Measurements from ENCODE around the gene BPIFB3.
"Not testable (repeated sequence)": the region's sequence is repeated elsewhere in the genome, so short reads cannot be mapped to it uniquely, and the experiment has no call there.

The BPIFB3 gene

DNA sequence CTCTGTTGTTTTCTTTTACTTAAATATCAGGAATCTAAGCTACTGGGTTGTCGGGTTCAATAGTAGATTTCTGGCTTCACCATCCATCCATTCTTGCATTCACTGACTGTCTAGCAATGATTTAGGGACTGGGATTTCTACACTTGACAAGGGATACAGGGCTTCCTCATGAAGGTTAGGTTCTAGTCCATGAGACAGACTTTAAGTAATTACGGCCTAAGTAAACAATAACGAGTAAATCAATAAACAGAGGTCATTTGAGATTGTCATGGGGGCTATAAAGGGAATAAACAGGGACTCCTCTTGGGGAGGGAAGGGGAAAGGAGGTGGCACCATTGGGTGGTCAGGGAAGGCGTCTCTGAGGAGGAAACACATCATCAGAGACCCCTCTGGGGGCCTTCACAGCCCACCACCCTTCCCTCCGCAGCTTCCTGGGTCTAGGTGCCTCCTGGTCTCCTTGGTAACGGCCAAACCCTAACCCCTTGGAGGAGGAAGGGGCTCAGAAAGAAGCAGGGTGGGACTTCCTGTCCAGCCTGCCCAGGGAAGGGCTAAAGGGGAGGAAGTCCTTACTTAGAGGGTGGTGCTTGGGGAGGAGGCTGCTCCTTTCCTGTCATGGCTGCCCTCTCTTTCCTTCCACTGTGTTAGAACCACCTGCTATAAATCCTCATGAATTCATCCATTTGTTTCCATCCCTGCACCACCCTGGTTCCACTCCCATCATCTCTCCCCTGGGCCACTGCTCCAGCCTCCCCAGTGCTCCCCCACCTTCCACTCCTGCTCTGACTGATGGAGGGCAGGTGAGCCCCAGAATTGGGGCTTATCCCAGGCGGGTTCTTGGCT lies 59.1 kb downstream of the BPIFB3 start:
- no peak for DNase-seq (ENCODE audit: extremely low read depth in 1 of 2, low read depth in 1 of 2)

DNA sequence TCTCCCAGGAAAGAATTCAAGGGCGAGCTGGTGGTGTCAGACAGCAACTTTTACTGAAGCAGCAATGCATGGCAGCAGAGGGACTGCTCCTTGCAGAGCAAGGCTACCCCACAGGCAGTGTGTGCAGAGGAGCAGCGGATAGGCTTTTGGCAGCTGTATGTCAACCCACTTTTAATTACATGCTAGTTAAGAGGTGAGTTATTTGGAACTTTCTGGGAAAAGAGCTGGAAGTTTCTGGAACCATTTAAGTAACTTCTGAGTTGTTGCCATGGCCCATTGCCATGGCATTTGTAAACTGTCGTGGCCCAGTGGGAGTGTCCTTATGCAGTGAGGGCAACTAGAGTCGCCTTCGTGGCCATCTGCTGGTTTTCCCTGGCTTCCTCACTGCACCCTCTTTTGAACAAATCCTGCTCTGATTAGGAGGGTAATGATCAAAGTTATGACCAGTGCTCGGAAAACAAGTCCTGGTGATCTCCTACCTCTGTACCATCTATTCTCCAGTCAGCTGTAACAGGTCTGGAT lies 59.7 kb downstream of the BPIFB3 start:
- DNase-seq (ENCODE audit: extremely low read depth in 1 of 2, low read depth in 1 of 2), result no peak

- DNase-seq (ENCODE audit: extremely low read depth in 1 of 2, low read depth in 1 of 2), result not testable (repeated sequence)
Measured at GRCh38 chr20:33115501-33115900, 61.8 kb downstream of the BPIFB3 start.

DNA sequence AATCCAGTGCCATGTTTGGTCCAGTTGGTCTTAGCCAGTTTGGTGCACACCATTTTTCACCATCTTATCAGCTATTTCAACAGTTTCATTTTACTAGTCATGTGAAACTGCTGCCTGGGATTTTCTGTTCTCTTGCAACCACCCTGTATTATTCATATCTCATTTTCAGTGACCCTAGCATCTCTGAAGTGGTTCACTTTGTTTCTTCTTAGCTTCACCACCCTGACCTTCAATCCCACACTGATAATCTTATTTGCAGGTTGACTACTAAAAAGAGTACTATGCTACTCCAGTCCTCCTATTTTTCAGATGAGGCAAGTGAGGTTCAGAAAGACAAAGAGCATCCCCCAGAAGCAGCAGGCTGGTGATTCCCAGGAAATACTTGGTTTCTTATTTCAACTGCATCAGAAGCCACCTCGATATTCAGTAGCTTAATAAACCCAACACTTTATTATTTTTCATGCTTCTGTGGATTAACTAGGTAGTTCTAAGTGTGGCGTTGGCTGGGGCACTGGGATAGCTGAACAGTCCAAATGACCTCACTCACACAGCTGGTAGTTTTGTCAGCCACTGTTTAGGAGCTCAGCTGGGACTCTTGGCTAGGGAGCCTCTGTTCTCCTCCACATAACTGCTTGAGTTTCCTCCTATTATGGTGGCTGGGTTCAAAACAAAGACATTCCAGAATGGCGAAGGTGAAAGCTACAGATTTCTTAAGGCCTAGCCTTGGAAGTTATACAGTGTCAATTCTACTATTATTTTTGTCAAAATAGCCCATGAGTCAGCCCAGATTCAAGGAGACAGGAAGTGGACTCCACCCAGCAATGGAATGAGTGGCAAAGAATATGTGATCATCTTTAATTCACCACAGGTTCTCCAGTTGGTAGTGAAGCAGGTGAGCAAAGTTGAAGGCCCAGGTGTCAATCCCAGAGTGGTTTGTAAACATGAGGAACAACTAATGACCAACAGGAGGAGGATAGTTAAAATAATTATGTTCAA lies 66.3 kb downstream of the BPIFB3 start:
- no peak for DNase-seq (ENCODE audit: extremely low read depth in 1 of 2, low read depth in 1 of 2)

- no peak for DNase-seq (ENCODE audit: extremely low read depth in 1 of 2, low read depth in 1 of 2)
Measured at GRCh38 chr20:33120934-33121333, 67.2 kb downstream of the BPIFB3 start.

DNA sequence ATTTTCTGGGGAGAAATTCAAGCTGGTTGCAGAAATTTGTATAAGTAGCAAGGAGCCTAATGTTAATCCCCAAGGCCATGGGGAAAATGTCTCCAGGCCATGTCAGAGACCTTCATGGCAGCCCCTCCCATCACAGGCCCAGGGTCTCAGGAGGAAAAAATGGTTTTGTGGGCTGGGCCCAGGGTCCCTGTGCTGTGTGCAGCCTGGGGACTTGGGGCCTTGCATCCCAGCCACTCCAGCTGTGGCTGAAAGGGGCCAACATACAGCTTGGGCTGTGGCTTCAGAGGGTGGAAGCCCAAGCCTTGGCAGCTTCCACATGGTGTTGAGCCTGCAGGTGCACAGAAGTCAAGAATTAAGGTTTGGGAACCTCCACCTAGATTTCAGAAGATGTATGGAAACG lies 68.6 kb downstream of the BPIFB3 start:
- not testable (repeated sequence) for DNase-seq (ENCODE audit: extremely low read depth in 1 of 2, low read depth in 1 of 2)
